Tibial nerve (tissue), 4 donors: ENCODE measurements around the gene C14orf119.

Experiments
- EP300 ChIP-seq, 2 donors: sonication (generic); formaldehyde crosslinking; IDR thresholded peaks; one replicate each; pipeline ENCODE4 v1.6.1; 2017; ENCODE audit warnings: antibody characterized with exemption in 2 of 2, mild to moderate bottlenecking in 1 of 2
- POLR2A ChIP-seq, 2 donors: fragments of 450-650 bp; IDR thresholded peaks; one replicate each; pipeline ENCODE4 v1.6.1; 2017; ENCODE audit warnings: antibody characterized with exemption in 2 of 2, mild to moderate bottlenecking in 2 of 2, moderate library complexity in 2 of 2
- TF ChIP-seq, protein P1 (sequence below), 5 experiments: fragments of 200-600 bp in 3 of 5; fragments of 450-650 bp in 2 of 5; sonication (generic) in 3 of 5; IDR thresholded peaks; one replicate each; pipeline ENCODE4 v1.5.1; 2016 to 2019; ENCODE audit warnings: antibody characterized with exemption in 5 of 5, mild to moderate bottlenecking in 3 of 5, moderate library complexity in 2 of 5

DNA sequence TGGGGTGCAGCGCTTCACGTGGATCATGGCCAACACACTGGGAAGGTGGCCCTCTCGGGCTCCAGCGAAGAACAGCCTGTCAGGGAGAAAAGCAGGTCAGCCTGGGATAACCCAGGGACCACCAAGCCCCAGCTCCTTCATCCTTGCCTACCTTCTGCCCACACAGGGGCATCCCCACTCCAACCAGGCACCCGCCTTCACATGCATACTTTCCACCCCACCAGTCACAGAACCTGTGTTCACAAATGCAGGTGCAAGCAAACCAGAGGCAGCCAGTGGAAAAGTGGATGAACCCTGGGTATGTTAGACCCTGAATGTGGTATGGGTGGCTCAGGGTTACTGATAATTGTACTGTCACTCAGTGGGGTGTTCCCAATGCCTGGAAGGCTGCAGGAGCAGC, 36.2 kb downstream of the C14orf119 start:
- TF ChIP-seq, protein P1, sequence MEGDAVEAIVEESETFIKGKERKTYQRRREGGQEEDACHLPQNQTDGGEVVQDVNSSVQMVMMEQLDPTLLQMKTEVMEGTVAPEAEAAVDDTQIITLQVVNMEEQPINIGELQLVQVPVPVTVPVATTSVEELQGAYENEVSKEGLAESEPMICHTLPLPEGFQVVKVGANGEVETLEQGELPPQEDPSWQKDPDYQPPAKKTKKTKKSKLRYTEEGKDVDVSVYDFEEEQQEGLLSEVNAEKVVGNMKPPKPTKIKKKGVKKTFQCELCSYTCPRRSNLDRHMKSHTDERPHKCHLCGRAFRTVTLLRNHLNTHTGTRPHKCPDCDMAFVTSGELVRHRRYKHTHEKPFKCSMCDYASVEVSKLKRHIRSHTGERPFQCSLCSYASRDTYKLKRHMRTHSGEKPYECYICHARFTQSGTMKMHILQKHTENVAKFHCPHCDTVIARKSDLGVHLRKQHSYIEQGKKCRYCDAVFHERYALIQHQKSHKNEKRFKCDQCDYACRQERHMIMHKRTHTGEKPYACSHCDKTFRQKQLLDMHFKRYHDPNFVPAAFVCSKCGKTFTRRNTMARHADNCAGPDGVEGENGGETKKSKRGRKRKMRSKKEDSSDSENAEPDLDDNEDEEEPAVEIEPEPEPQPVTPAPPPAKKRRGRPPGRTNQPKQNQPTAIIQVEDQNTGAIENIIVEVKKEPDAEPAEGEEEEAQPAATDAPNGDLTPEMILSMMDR (IDR thresholded peaks at IDR 0.05), result no peak
- TF ChIP-seq EP300 (IDR thresholded peaks at IDR 0.05) (no peak), POLR2A (IDR thresholded peaks at IDR 0.05) (no peak)
